ENCODE data around the gene GMFB.

GMFB gene

DNA sequence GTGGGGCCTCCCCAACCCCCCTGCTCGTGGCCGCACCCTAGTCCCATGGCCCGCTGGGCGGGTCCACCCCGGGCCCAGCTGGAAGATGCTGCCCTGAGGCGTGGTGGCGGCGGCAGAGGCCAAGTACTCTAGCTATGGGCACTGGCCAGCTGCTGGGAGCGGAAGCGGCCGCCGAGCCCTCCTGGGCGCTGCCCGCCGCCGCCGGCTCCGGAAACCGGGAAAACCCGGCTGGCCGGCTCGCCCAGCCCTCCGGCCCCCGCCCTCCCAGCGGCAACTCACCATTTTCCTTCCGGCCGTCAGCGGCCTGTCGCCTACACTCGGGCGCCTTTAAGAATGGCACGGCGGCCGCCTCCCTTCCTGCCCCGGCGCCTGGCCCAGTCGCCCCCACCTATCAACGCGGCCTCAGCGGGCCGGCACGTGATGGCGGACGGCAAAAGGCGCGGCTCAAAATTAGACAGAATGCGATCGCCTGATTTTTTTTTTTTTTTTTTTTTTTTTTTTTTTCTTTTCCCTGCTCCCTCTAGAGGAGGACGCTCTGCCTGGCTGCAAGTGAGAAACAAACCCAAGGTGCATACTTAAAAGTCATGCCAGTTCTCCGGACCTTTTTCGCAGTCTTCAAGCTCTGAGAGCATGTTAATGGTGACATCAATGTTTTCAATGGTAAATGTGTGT is at the start of gene GMFB:
Gene GMFB (minus strand): TSS at position 335 of the 672 bp plus-strand sequence. CDS start 53 bp downstream, at position 282.
- DNase-seq (ENCODE audit: low read depth in 2 of 2) = peak; percentile 80

DNA sequence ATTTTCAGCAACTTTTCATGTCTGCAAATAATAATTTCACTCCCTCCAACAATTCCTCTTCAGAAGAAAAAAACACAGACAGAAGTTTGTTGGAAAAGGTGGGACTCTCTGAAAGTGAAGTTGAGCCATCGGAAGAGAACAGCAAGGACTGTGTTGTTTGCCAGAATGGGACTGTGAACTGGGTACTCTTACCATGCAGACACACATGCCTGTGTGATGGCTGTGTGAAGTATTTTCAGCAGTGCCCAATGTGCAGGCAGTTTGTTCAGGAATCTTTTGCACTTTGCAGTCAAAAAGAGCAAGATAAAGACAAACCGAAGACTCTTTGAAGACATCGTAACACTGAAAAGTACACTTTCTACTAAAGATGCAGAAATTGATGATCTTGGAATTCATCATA is 49.3 kb upstream of the GMFB start:
- no peak for DNase-seq (ENCODE audit: low read depth in 2 of 2)

DNA sequence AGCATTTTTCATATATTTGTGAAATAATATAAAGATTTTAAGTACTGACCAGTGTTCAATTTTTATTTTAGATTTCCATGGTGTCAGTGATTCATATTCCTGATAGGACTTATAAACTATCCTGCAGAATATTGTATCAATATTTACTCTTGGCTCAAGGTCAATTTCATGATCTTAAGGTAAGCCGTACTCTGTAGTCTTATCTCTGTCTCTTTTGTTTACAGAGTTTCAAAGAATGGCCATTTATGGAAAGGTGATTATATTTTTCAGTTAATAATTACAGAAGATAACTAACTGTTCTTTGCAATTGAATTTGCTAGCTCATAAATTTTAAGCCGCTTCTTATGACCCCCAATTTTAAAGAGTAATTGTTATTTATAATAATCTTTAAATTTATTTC is 48.9 kb upstream of the GMFB start:
- no peak for DNase-seq (ENCODE audit: low read depth in 2 of 2)

DNA sequence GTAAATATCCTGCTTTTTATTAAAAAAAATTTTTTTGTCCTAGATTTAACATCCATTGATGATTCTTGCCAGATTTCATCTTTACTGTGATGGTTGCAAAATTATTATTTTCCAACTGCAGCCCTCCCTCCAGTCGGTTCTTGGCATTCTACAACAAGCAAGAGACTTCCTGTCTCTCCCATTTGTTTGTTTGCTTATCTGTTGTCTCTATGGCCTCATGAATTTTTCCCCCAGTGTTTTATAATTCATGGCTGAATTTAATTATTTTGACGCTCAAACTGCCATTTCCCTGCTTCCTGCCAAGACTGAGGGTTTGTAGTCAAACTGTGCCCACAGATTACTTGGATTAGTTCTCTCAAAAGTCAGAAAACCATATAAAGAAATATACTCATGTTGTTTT is 46.9 kb upstream of the GMFB start:
- DNase-seq (ENCODE audit: low read depth in 2 of 2) = no peak

DNA sequence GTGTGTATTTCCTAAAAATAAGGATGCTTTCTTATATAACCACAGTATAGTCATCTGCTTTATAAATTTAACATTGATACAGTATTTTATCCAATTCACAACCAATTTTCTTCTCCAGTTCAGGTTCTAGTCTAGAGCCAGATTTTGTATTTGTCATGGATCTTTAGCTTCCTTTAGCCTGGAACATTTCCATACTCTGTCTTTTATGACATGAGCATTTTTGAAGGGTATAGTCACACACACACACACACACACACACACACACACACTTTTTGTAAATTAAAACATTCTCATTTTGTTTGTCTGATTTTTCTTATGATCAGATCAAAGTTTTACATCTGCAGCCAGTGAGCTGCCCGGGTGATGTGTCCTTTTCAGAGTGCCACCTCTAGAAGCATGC is 46.3 kb upstream of the GMFB start:
- no peak for DNase-seq (ENCODE audit: low read depth in 2 of 2)

DNA sequence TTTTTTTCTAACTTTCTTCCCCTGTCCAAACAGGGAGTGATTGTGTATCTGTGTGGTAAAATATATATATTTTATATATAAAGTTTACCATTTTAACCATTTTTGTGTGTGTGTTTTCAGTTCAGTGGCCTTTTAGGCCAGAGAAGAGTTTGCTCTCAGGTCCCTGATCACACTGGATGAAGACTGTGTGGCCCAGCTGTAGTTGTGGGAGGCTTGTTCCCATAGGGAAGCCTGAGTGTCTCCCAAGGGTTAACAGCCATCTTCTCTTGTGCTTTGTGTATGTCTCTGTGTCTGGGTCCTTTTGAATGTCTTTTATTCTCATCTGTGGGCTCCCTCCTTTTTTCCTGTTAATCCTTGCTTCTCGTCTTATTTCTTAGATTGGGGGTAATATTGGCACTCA is 44.3 kb upstream of the GMFB start:
- no peak for DNase-seq (ENCODE audit: low read depth in 2 of 2)

DNA sequence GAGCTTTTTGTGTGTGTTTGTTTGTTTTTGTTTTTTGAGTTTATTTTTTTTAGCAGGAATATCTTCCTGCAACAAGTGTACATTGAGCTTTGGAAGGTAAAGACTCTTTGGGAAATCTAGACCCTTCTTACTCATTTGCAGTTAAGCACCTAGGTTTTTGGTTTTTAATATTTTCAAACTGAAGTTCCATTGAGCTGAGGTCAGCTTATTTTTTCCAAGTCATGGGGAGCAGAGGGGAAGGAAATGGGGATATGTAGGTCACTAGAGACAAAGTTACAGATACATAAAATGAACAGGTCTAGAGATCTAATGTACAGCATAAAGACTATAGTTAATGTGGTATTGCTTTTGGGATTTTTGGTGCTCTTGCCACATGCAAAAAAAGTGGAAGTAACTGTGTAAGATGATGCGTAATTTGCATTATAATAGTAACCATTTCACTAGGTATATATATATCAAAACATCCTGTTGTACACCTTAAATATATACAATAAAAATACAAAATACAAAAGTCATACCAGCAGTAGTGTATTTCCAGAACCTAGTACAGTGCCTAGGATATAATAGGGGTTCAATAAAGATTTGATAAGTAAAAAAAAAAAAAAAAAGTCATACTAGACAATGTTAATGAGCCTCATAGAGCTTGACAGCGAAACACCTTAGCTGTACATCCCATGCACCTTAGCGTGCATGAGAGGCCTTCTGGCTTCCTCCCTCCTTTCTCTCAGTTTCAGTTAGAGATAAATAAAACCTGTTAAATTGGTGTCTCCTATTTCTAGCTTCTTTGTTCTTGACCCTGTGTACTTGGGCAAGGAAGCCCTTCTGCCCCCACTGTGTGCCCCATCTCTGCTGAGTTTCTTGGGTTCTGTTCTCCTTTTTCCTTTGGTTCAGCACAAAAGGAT is 43.6 kb upstream of the GMFB start:
- no peak for DNase-seq (ENCODE audit: low read depth in 2 of 2)

DNA sequence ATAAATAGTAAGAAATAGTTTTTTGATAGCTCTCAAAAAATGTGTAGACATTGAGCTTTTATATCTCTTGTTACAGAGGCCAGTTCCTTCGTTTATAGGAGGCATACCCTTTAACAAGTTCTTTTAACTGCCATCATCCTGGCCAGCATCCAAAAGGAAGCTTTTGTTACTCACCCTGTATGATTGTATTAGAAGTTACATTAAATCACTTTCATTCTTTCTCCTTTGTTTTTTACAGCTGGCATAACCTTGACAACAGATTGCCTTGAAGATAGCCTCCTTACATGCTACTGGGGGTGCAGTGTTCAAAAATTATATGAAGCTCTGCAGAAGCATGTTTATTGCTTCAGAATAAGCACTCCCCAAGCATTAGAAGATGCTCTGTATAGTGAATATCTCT is 41.0 kb upstream of the GMFB start:
- no peak for DNase-seq (ENCODE audit: low read depth in 2 of 2)

DNA sequence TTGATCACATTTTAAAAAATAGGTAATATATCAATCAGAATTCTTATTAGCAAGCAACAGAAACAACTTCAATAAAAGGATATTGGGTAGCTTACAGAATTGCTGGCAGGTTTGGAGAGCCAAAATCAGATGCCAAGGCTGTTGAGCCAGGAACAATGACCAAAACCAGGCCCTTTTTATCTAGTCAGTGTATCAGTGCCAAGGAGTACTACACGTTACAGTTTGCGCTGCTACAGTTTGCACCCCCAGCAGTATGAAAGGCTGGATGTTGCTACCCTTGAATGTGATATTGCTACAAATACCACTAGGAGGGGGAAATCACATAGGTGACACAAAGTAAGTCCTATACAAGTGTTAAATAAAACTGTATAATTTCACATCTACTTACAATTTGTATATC is 40.2 kb upstream of the GMFB start:
- no peak for DNase-seq (ENCODE audit: low read depth in 2 of 2)

DNA sequence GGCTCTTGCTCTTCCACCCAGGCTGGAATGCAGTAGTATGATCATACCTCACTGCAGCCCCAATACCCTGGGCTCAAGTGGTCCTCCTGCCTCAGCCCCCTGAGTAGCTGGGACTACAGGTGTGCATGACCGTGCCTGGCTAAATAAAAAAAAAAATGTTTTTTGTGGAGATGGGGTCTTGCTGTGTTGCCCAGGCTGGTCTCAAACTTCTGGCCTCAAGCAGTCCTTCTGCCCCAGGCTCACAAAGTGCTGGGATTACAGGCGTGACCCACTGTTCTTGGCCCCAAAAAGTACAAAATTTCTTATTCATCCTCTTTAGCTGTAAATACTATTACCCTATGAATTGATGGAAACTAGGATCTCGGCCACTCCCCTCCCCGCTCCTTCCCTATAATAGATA is 35.6 kb upstream of the GMFB start:
- no peak for DNase-seq (ENCODE audit: low read depth in 2 of 2)

DNA sequence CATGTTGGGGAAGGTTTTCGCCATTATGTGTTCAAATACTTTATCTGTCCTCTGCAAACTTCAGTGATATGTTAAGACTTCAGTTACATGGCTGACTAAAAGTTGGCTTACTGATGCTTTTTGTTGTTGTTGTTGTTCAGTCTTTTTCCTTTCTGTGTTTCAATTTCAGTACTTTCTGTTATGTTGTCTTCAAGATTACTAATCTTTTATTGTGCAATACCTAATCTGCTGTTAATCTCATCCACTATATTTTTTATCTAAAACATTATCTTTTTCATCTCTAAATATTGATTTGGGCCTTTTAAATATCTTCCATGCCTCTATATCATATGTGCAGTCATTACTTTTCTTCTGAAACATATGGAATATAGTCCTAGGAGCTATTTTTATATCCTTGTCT is 27.9 kb upstream of the GMFB start:
- DNase-seq (ENCODE audit: low read depth in 2 of 2) = no peak

DNA sequence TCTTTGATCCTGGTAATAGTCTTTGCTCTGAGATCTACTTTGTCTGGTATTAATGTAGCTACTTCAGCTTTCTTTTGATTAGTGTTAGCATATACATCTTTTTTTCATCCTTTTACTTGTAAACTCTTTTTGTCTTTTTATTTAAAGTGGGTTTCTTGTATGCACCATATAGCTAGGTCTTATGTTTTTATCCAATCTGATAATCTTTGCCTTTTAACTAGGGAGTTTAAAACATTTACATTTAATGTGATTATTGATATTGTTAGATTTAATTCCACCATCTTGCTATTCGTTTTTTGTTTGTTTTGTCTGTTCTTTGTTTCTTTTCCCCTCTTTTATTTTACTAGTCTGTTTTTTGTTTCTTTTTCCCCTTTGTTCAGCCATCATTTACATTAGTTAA is 26.9 kb upstream of the GMFB start:
- DNase-seq (ENCODE audit: low read depth in 2 of 2) = no peak

DNA sequence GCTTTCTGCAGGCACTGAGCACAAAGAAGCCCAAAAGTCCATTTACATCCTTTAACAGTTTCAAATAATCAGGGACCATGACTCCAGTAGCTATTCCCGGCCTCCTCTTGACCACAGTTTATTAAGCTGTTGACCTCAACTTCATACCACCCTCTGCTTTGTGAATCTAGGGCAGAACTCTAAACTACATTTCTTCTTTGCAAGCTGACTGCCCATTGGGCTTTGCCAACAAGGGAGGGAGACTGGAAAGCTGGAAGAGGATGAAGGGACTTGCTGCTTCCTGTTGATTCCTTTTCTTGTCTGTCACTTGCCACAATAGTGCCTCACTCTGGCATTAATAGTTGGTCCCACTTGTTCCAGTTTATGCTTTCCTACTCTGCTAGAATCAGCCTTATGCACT is 23.6 kb upstream of the GMFB start:
- DNase-seq (ENCODE audit: low read depth in 2 of 2) = no peak

DNA sequence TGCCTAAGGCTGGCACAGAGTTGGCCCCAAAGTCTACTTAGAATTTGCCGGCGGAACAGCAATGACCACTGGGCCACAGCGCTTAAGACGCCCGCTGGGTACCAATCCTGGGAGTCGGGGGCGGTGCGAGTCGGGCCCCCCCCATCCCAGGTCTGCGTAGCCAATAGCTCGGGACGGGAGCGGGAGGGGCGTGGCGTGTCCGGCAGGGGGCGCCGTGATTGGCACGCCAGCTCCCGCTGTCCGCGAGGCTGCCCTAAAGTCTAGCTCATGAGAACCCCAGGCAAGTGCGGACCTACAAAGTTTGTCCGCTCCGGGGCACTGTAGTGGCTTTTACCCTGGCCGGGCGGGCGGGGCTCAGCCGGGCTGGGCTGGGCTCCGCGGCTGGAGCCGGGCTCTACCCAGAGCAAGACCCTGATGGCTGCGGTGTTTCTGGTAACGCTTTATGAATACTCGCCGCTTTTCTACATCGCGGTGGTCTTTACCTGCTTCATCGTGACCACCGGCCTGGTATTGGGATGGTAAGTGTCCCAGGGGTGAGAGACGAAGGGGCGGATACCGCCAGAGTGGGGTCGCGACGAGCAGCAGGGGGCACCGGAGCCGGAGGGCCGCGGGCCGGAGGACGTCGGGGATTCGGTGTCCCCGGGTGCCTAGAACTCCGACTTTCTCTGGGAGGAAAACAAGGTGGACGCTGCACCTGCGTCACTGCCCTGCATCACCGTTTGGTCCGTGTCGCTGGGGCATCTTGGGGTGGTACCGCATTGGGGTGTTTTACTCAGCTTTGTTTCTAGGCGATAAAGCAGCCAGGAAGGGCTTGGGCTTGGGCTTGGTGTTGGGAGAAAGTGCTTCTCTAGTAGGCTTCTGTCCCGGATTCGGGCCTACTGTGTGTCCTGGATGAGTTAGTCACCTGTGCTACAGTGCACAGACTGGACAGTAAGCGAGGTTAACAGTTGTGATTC is 21.0 kb upstream of the GMFB start, which contains the start of gene CGRRF1:
Gene CGRRF1 (plus strand): TSS at position 361 of the 956 bp plus-strand sequence. CDS start 54 bp downstream, at position 415.
- DNase-seq (ENCODE audit: low read depth in 2 of 2) = peak; percentile 96 to 97

DNA sequence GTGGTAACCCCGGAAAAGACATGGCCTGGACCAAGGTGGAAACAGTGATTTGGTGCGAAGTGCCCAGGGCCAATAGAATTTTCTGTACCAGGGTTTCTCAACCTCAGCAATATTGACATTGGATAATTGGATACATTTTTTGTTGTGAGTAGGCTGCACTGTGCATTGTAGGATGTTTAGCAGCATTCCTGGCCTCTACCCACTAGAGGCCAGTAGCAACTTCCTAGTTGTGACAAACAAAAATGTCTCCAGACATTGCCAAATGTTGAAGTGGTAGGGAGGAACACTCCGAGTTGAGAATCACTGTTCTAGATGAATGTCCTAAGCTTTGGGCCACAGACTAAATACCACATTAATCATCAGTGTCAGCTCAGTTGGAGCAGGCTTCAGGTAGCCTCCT is 14.7 kb upstream of the GMFB start:
- DNase-seq (ENCODE audit: low read depth in 2 of 2) = no peak

DNA sequence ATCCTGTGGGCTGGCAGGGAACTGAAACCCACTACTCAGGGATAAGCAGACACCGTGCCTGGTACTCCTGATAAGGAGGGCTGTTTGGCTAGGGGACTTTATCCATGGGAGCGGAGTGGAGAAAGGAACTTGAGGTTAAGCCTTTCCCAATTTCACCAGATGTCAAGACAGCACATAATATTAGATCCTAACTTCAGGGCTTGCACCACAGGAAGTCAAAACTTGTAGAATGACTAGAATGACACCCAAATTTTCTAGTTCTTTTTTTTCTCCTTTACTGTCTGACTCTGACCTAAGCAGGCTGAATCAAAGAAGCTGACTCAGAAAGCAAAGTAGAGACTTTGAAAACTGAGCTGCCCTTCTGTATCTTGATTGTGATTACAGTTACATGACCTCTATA is 13.8 kb upstream of the GMFB start:
- DNase-seq (ENCODE audit: low read depth in 2 of 2) = no peak

DNA sequence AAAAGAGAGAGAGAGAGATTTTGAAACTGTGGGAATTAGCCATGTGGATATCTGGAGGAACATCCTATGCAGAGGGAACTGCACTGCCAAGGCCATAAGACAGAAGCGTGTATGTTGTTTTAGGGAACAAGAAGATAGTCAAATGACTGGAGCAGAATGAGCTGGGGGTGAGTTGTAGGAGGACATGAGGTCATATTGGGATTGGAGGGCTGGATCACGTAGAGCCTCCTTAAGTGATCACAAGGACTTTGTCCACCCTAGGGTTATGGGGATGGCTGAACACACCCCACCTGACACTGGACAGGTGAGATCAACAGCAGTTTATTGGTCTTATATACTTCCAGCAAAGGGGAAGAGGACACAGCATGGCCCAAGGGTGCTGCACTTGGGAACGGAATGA is 12.7 kb upstream of the GMFB start:
- DNase-seq (ENCODE audit: low read depth in 2 of 2) = no peak

DNA sequence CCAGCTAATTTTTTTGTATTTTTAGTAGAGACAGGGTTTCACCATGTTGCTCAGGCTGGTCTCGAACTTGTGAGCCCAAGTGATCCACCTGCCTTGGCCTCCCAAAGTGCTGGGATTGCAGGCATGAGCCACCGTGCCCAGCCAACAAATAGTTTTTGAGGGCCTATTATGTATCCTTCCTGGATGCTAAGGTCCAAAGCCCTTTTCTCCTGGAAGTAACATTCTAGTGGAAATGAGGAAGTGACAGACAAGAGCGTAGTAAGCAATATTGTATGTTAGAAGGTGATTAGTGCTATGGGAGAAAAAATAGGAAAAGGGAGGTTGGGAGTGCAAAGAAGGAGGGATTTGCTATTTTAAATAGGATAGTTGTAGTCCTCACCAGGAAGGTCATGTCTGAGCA is 12.0 kb upstream of the GMFB start:
- no peak for DNase-seq (ENCODE audit: low read depth in 2 of 2)

DNA sequence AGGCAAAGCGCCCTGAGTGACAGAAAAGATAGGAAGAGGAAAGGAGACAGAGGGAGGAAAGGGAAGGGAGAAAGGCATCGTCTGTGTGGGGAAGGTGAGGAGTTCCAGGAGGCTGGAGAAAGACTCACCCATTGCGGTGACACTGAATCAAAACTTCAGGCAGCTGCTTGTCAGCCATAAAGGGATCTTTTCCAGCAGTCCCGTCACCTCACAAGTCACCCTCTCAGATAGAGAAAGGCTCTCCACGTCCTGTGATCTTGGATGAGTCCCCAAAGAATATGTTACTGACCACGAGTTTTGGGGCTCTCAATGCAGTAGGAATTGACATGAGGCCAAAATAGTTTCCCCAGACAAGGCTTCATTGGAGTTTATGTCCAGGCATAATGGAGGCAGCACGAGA is 9.8 kb upstream of the GMFB start:
- no peak for DNase-seq (ENCODE audit: low read depth in 2 of 2)

DNA sequence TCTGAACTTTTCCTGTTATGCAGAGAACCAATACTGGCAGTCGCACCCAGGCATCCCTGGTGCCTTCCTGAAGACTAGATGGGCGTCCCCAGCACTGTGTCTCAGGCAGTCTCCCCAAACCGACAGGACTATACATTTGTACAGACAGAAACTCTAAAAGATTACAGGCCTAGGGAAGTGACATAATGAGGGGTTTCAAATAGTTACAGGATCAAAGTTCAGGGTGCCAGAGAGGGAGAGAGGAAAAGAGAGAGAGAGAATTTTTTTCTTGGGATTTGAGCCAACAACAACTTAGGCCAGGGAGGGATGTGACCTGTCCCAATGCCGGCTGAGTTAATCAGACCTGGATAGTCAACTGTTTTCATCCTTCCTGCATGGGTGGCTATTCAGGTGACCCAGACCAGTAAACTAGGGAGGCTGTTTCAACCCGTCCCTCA is 9.3 kb upstream of the GMFB start:
- DNase-seq (ENCODE audit: low read depth in 2 of 2) = no peak

DNA sequence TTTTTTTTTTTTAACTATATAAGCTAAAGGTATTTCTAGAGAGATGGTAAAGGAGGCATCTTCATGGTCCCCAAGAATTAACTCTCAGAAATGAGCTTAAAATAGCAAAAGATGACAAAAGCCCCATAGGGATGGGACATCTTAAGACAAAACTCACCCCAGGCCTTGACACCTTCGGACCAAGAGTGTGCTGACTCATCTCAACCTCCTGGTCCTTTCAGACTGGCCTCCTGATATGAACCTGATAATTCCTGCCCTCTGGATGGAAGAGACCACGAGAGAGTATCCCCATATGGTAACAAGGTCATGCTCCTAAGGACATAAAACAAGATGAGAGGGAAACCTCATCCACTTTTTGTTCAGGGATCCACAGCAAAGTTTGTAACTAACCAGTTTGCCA is 8.4 kb upstream of the GMFB start:
- no peak for DNase-seq (ENCODE audit: low read depth in 2 of 2)

DNA sequence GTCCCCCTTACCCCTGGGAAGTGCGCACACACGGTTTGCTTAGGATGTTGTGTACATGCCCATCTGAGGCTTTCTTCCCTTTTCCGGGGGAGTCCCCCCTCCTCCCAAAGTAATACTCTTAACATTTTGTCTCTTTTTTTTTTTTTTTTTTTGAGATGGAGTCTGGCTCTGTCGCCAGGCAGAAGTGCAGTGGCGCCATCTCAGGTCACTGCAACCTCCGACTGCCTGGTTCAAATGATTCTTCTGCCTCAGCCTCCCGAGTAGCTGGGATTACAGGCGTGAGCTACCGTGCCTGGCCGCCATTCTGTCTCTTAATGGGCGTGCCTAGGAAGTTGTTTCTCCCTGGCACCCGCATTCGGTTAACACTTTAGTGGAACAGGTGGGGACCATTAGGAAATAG is 4.5 kb upstream of the GMFB start:
- no peak for DNase-seq (ENCODE audit: low read depth in 2 of 2)
